ENCODE results near the gene ZNF785. TPM values are rescaled to one million over a fixed set of nuclear protein-coding genes. Genes with fewer than 3 reads are reported as not detected.
A peak's percentile ranks its signal among the peaks of the same experiment; 100 is the strongest.

ZNF785 gene
- total and polyA plus RNA-seq, 2 of the 13 experiments (the other 11 are each of a cell fraction or from before 2014, with no cell fraction given) = 0.01 TPM; not detected in 1

DNA sequence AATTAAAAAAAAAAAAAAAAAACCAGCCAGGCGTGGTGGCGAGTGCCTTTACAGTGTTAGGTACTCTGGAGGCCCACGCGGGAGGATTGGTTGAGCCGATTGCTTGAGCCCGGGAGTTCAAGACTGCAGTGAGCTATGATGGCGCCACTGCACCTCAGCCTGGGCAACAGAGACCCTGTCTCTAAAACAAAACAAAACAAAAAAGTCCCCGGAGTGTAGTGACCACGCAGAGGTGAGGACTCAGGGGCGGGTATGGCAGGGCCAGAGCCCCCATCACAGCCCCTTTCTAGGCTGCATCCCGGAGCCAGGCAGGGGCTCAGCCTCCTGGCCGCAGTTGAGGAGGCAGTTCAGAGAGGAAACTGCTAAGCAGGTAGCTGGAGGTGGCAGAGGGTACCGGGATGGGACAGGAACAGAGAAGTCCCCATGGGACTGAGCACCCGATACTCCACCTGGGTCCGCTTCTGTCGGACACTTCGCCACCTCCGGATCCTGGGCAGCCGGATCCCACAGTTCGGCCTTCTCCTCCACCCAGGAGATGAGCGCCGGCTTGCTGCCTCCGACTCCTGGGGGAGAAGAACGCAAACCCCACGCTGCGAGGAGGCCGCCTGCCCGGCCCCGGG, 51.6 kb downstream of the ZNF785 start (continued):
- TF ChIP-seq, protein P1, sequence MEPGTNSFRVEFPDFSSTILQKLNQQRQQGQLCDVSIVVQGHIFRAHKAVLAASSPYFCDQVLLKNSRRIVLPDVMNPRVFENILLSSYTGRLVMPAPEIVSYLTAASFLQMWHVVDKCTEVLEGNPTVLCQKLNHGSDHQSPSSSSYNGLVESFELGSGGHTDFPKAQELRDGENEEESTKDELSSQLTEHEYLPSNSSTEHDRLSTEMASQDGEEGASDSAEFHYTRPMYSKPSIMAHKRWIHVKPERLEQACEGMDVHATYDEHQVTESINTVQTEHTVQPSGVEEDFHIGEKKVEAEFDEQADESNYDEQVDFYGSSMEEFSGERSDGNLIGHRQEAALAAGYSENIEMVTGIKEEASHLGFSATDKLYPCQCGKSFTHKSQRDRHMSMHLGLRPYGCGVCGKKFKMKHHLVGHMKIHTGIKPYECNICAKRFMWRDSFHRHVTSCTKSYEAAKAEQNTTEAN (CRISPR knock-in tag; conservative IDR thresholded peaks at IDR 0.05) = peak; percentile 55
- TF ChIP-seq TBX2 (CRISPR knock-in tag; IDR thresholded peaks at IDR 0.05; ENCODE audit: borderline replicate concordance) (no peak), SMARCC2 (IDR thresholded peaks at IDR 0.05) (no peak), NR2F6 (IDR thresholded peaks at IDR 0.05) (no peak), NR2F6 (CRISPR knock-in tag; IDR thresholded peaks at IDR 0.05) (no peak), EEA1 (CRISPR knock-in tag; IDR thresholded peaks at IDR 0.05; ENCODE audit: borderline replicate concordance) (no peak), ZNF557 (CRISPR knock-in tag; IDR thresholded peaks at IDR 0.05) (0 out of 2 replicates have a peak, but pooled peaks have one; percentile 9), HNRNPLL (IDR thresholded peaks at IDR 0.05; ENCODE audit: low read depth, low read length, poor library complexity, severe bottlenecking) (no peak), KDM3A (CRISPR knock-in tag; IDR thresholded peaks at IDR 0.05; ENCODE audit: low read depth) (no peak), RNF2 (conservative IDR thresholded peaks at IDR 0.05; ENCODE audit: low read depth) (no peak), PCBP2 (optimal IDR thresholded peaks at IDR 0.05; ENCODE audit: low read depth, low read length, poor library complexity, severe bottlenecking) (no peak), ZNF343 (CRISPR knock-in tag; IDR thresholded peaks at IDR 0.05) (no peak), FOXK1 (CRISPR knock-in tag; IDR thresholded peaks at IDR 0.05; ENCODE audit: borderline replicate concordance, low read depth) (no peak), ZNF883 (CRISPR knock-in tag; IDR thresholded peaks at IDR 0.05; ENCODE audit: not compliant biosample characterization) (peak; percentile 47), ZBTB42 (CRISPR knock-in tag; IDR thresholded peaks at IDR 0.05) (peak; percentile 32; the same call in 1 of the 2 replicates), ZIK1 (CRISPR knock-in tag; IDR thresholded peaks at IDR 0.05; ENCODE audit: borderline replicate concordance, low read depth) (no peak), KDM5A (IDR thresholded peaks at IDR 0.05; ENCODE audit: borderline replicate concordance, low read length) (peak; percentile 19; the same call in 1 of the 2 replicates), ZNF333 (CRISPR knock-in tag; IDR thresholded peaks at IDR 0.05; ENCODE audit: borderline replicate concordance) (0 out of 2 replicates have a peak, but pooled peaks have one; percentile 1), RELA (CRISPR knock-in tag; IDR thresholded peaks at IDR 0.05) (no peak)
- TF ChIP-seq, protein P2, sequence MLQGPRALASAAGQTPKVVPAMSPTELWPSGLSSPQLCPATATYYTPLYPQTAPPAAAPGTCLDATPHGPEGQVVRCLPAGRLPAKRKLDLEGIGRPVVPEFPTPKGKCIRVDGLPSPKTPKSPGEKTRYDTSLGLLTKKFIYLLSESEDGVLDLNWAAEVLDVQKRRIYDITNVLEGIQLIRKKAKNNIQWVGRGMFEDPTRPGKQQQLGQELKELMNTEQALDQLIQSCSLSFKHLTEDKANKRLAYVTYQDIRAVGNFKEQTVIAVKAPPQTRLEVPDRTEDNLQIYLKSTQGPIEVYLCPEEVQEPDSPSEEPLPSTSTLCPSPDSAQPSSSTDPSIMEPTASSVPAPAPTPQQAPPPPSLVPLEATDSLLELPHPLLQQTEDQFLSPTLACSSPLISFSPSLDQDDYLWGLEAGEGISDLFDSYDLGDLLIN (CRISPR knock-in tag; IDR thresholded peaks at IDR 0.05; ENCODE audit: borderline replicate concordance) = no peak
- TF ChIP-seq, protein P3, sequence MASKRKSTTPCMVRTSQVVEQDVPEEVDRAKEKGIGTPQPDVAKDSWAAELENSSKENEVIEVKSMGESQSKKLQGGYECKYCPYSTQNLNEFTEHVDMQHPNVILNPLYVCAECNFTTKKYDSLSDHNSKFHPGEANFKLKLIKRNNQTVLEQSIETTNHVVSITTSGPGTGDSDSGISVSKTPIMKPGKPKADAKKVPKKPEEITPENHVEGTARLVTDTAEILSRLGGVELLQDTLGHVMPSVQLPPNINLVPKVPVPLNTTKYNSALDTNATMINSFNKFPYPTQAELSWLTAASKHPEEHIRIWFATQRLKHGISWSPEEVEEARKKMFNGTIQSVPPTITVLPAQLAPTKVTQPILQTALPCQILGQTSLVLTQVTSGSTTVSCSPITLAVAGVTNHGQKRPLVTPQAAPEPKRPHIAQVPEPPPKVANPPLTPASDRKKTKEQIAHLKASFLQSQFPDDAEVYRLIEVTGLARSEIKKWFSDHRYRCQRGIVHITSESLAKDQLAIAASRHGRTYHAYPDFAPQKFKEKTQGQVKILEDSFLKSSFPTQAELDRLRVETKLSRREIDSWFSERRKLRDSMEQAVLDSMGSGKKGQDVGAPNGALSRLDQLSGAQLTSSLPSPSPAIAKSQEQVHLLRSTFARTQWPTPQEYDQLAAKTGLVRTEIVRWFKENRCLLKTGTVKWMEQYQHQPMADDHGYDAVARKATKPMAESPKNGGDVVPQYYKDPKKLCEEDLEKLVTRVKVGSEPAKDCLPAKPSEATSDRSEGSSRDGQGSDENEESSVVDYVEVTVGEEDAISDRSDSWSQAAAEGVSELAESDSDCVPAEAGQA (IDR thresholded peaks at IDR 0.05; ENCODE audit: low read depth) = no peak
- TF ChIP-seq, protein P3 (CRISPR knock-in tag; IDR thresholded peaks at IDR 0.05; ENCODE audit: borderline replicate concordance) = no peak
